ENCODE measurements around the gene IDI1.

DNA sequence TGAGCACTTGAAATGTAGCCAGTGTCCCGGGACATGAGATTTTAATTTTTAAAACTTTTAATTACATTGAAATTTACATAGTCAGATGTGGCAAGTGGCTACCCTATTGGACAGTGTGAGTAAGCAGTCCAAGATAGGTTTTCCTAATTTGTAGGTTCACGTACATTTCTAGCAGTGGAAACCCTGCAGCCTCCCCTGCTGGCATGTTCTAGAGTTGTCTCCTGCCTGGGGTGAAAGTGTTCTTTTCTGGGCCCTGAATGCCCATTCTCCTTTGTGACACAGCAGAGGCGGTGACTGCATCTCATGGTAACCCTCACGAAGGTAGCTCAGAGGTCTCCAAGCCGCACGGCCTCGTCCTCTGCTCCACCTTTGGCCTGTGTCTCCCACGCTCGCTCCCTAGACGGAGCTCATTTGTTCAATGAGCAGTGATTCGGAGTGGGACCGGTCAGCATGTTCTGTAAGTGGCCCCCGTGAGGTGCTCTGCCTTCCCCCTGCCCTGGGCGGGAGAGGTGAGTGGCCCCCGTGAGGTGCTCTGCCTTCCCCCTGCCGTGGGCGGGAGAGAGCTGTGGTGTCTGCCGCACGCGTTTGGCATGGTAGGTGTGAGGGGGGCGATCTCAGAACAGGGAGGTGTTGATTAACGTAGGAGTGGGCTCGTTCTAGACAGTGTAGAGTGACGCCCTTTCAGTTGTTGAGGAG is 25.3 kb upstream of the IDI1 start:
- TF ChIP-seq, protein P1, sequence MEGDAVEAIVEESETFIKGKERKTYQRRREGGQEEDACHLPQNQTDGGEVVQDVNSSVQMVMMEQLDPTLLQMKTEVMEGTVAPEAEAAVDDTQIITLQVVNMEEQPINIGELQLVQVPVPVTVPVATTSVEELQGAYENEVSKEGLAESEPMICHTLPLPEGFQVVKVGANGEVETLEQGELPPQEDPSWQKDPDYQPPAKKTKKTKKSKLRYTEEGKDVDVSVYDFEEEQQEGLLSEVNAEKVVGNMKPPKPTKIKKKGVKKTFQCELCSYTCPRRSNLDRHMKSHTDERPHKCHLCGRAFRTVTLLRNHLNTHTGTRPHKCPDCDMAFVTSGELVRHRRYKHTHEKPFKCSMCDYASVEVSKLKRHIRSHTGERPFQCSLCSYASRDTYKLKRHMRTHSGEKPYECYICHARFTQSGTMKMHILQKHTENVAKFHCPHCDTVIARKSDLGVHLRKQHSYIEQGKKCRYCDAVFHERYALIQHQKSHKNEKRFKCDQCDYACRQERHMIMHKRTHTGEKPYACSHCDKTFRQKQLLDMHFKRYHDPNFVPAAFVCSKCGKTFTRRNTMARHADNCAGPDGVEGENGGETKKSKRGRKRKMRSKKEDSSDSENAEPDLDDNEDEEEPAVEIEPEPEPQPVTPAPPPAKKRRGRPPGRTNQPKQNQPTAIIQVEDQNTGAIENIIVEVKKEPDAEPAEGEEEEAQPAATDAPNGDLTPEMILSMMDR (IDR thresholded peaks at IDR 0.05 in 8 of 11, conservative IDR thresholded peaks at IDR 0.05 in 3 of 11): peak in 1 of 11 experiments; percentile 13
- peak in 2 of 3 donors; percentile 15 to 55 for TF ChIP-seq POLR2AphosphoS5 (IDR thresholded peaks at IDR 0.05)
